Measurements from ENCODE around the gene TLR9. TPM values are rescaled to one million over a fixed set of nuclear protein-coding genes. Genes with fewer than 3 reads are reported as not detected.

Gene TLR9
- total and polyA plus RNA-seq, 9 of the 15 experiments (the other 6 are each of a cell fraction or from before 2014, with no cell fraction given), result not detected

- peaks cover 16 to 55% of the 10 kb centered on the region in 2 experiments; a peak in 4 of 5 replicates for H3K4me1 ChIP-seq (replicated peaks in 1 of 2; ENCODE audit: control insufficient read depth in 2 of 2, insufficient read depth in 2 of 2, low read length in 2 of 2)
- H3K27me3 ChIP-seq (ENCODE audit: control insufficient read depth in 2 of 2, insufficient read depth in 2 of 2, low read length in 2 of 2), result no peaks in the 10 kb centered on the region
- H3K4me2 ChIP-seq (ENCODE audit: insufficient read depth, low read length), result no peak overlapping the region
- no peaks in the 10 kb centered on the region for H3K9me1 ChIP-seq (ENCODE audit: control insufficient read depth, insufficient read depth, low read length)
- DNase-seq (ENCODE audit: extremely low read depth in 1 of 4, low spot score in 3 of 4) (no peak), ATAC-seq (no peak), FAIRE-seq (no peak)
- BruUV-seq (replicated peaks), result no TSS peak
- 69% methylated on average over 3 of the region's 5 CpGs for WGBS (ENCODE audit: insufficient coverage, low coverage, missing lambda C conversion rate)
- intact Hi-C loops (cut with micrococcal nuclease), result loop anchor here (5.0 kb wide), 1 partner anchor 104 kb away; no protein-coding TSS in a partner anchor
- no peak overlapping the region for H2AFZ ChIP-seq (ENCODE audit: low read depth, low read length)
- peak overlapping the region in 1 of 2 experiments; percentile 71; a peak in 1 of 4 replicates for H3K9ac ChIP-seq (ENCODE audit: insufficient read depth in 1 of 2, low read depth in 2 of 2, low read length in 2 of 2)
- H3K4me3 ChIP-seq, result no peak overlapping the region
- no peaks in the 10 kb centered on the region; the same call in 1 of the 2 replicates for H4K20me1 ChIP-seq (replicated peaks; ENCODE audit: control insufficient read depth, insufficient read depth, low read length)
- peaks cover 26% of the 10 kb centered on the region for H3K79me2 ChIP-seq (ENCODE audit: control insufficient read depth, insufficient read depth, low read length)
- in situ Hi-C loops (cut with MboI), result no loop called here
- ChIA-PET POLR2A (interaction anchor here (0.6 to 1.1 kb wide), 4 partner anchors 16 to 255 kb away, joined by 3 to 5 read pairs (median 4); no protein-coding TSS in a partner anchor), CTCF (ENCODE audit: low intra/inter-chr PET ratio) (interaction anchor here (0.9 to 3.2 kb wide), 4 partner anchors 45 to 152 kb away, joined by 3 to 18 read pairs (median 6); partner anchors contain the start of gene WDR82)
- no peaks in the 10 kb centered on the region for H3K9me3 ChIP-seq (replicated peaks; ENCODE audit: control insufficient read depth, insufficient read depth, low read depth, low read length)
- peaks cover 34% of the 10 kb centered on the region; the same call in 2 of the 3 replicates for H3K36me3 ChIP-seq (ENCODE audit: control insufficient read depth, insufficient read depth, low read length)
- H3K27ac ChIP-seq (ENCODE audit: extremely low read depth, low read depth, low read length), result no peak overlapping the region
- TF ChIP-seq SMAD4 (CRISPR knock-in tag; conservative IDR thresholded peaks at IDR 0.05) (no peak), ZNF717 (CRISPR knock-in tag; IDR thresholded peaks at IDR 0.05) (no peak), ZEB2 (IDR thresholded peaks at IDR 0.05) (no peak), SMARCE1 (IDR thresholded peaks at IDR 0.05) (no peak), ARID3B (CRISPR knock-in tag; IDR thresholded peaks at IDR 0.05; ENCODE audit: borderline replicate concordance) (no peak), CEBPZ (IDR thresholded peaks at IDR 0.05; ENCODE audit: borderline replicate concordance, low read depth, low read length) (no peak), GTF2B (IDR thresholded peaks at IDR 0.05; ENCODE audit: extremely low read depth, insufficient read length) (no peak), ATF4 (CRISPR knock-in tag; IDR thresholded peaks at IDR 0.05) (no peak), JUN (IDR thresholded peaks at IDR 0.05; ENCODE audit: borderline replicate concordance, low read depth, low read length) (no peak), JUN (CRISPR knock-in tag; IDR thresholded peaks at IDR 0.05; ENCODE audit: borderline replicate concordance) (no peak), NR0B1 (IDR thresholded peaks at IDR 0.05; ENCODE audit: partially characterized antibody) (no peak), PHF8 (IDR thresholded peaks at IDR 0.05; ENCODE audit: borderline replicate concordance, low read length) (no peak), HNRNPL (IDR thresholded peaks at IDR 0.05; ENCODE audit: low read depth, low read length) (no peak)
Observed at GRCh38 chr3:52233108-52233591, 7.7 kb upstream of the TLR9 start.

Measured in K562 (cell line).